ENCODE results near the gene MAP3K20.
"Not testable (repeated sequence)": the region's sequence is repeated elsewhere in the genome, so short reads cannot be mapped to it uniquely, and the experiment has no call there.

MAP3K20 gene

GRCh38 chr2:173163357-173163756 is 87.7 kb downstream of the MAP3K20 start:
- DNase-seq = not testable (repeated sequence)

- no peak for DNase-seq
Observed at GRCh38 chr2:173164396-173164795, 88.8 kb downstream of the MAP3K20 start.

- DNase-seq = no peak
Observed at GRCh38 chr2:173165443-173166238, 90.0 kb downstream of the MAP3K20 start.

GRCh38 chr2:173171321-173171720 is 95.7 kb downstream of the MAP3K20 start:
- no peak for DNase-seq

GRCh38 chr2:173171924-173172643 is 96.4 kb downstream of the MAP3K20 start:
- no peak for DNase-seq

GRCh38 chr2:173174339-173174738 is 98.7 kb downstream of the MAP3K20 start:
- DNase-seq = not testable (repeated sequence)

GRCh38 chr2:173175222-173175621 is 99.6 kb downstream of the MAP3K20 start:
- DNase-seq = no peak

- no peak for DNase-seq
Observed at GRCh38 chr2:173181982-173182381, 106.3 kb downstream of the MAP3K20 start.

GRCh38 chr2:173184031-173185004 is 108.7 kb downstream of the MAP3K20 start:
- no peak for DNase-seq

GRCh38 chr2:173185437-173185836 is 109.8 kb downstream of the MAP3K20 start:
- DNase-seq = no peak

- no peak for DNase-seq
Observed at GRCh38 chr2:173187941-173188788, 112.5 kb downstream of the MAP3K20 start.

- no peak for DNase-seq
Observed at GRCh38 chr2:173191601-173192000, 116.0 kb downstream of the MAP3K20 start.

- no peak for DNase-seq
Observed at GRCh38 chr2:173192071-173192470, 116.4 kb downstream of the MAP3K20 start.

GRCh38 chr2:173193925-173194324 is 118.3 kb downstream of the MAP3K20 start:
- DNase-seq = no peak

- no peak for DNase-seq
Observed at GRCh38 chr2:173195100-173195499, 119.5 kb downstream of the MAP3K20 start.

- DNase-seq = no peak
Observed at GRCh38 chr2:173196080-173196479, 120.4 kb downstream of the MAP3K20 start.

- no peak for DNase-seq
Observed at GRCh38 chr2:173196638-173197037, 121.0 kb downstream of the MAP3K20 start.

GRCh38 chr2:173198327-173198726 is 122.7 kb downstream of the MAP3K20 start:
- no peak for DNase-seq

- DNase-seq = no peak
Observed at GRCh38 chr2:173199294-173199693, 123.6 kb downstream of the MAP3K20 start.

- no peak for DNase-seq
Observed at GRCh38 chr2:173202570-173202969, 126.9 kb downstream of the MAP3K20 start.

GRCh38 chr2:173204316-173204715 is 128.7 kb downstream of the MAP3K20 start:
- DNase-seq = no peak

- DNase-seq = no peak
Observed at GRCh38 chr2:173205375-173205774, 129.7 kb downstream of the MAP3K20 start.
